GM03348 (cell line): Measurements from ENCODE around the gene ADCY1.

Experiments
- DNase-seq: peaks from one replicate; pipeline ENCODE4 v3.0.0; 2012; ENCODE audit warnings: low spot score

ADCY1 gene

GRCh38 chr7:45576249-45576929 lies 2.2 kb downstream of the ADCY1 start:
- no peak for DNase-seq

DNA sequence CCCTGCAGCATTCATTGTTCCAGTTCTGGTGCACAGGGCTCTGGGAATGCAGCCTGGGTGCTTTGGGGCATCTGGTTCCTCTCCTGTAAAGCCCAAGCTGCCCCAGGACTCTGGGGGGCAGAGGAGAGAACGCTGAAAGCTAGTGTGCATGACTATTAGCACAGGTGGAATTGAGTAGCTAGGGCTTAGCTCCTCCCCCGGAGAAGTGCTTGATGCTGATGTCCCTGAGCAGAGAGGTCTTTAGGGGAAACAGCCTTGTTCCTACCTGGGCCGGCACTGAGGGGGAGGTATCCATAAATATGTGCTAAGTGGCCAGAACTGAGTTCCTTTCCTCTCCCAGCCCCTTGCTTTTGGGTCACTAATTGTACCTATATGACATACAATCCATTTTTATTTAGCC lies 3.9 kb downstream of the ADCY1 start:
- no peak for DNase-seq

DNA sequence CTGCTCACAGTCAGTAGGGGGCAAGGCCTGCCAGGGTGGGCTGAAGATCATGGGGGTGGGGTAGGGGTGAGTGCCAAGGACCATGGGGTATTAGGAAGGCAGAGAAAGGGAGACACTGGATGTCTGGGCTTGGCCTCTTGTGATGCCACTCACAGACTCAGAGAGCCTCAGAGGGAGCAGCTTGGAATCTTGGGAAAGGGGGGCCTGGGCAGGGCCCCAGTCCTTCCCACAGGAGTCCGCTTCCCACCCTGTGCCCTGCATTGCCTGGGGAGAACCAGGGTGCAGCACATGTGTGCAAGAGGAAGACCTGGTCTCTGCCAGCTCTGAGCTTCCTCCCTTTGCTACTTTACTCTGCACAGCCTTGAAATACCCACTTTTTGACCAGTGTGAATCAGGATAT lies 4.3 kb downstream of the ADCY1 start:
- DNase-seq, result no peak

DNA sequence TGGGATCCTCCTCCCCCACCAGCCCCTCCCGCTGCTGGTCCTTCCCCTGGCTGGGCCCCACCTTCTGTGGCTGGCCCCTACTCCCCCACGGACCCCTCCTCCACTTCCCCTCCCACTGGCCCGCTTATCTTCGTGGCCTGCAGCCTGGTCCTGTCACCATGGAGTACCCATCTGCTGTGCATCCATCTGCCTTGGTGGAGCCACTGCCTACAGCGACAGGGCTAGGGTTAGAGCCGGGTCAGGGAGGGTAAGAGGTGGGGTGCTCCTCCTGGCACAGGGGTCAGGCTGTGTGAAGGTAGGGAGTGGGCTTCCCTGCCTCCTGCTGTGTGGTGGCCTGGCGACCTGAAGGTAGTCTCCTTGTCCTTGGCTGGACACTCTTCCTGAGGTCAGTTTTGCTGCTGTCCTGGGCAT lies 5.2 kb downstream of the ADCY1 start:
- no peak for DNase-seq

DNA sequence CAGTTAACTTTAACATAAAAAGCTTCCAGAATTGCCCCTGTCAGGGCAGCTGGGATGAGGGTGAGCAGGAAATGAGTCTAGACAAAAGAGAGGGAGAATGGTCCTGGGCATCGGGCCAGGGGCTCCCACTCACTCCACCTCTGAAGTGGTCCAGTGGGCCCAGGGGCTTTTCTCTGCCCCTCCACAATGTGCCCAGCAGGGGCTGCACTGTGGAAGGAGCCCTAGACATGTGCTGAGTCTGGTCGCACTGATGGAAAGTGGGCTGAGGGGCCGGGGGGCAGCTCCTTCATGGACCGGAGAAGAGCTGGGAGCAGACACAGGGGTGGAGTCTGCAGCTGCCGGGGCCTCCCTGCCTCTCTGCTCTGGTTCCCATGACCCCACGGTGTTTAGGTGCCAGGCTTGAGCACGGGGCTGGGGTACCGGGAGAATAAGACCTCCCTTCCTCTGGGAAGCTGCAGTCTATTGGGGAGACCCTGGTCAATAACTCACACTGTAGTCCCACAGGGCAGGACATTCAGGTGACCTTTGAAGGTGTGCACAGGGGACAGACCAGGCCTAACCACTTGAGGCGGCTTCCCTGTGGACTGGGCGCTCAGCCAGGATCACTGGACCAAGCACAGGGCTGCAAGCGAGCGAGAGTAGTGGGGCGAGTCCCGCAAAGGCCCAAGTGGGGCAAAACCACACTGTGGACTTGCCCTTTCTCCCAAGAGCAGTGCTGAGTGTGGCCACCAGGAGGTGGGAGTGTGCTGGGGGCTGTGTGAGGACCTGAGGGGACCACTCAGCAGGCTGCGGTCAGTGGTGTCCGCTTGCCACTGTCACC lies 6.1 kb downstream of the ADCY1 start:
- no peak for DNase-seq

GRCh38 chr7:45581271-45581780 lies 7.2 kb downstream of the ADCY1 start:
- DNase-seq, result no peak

DNA sequence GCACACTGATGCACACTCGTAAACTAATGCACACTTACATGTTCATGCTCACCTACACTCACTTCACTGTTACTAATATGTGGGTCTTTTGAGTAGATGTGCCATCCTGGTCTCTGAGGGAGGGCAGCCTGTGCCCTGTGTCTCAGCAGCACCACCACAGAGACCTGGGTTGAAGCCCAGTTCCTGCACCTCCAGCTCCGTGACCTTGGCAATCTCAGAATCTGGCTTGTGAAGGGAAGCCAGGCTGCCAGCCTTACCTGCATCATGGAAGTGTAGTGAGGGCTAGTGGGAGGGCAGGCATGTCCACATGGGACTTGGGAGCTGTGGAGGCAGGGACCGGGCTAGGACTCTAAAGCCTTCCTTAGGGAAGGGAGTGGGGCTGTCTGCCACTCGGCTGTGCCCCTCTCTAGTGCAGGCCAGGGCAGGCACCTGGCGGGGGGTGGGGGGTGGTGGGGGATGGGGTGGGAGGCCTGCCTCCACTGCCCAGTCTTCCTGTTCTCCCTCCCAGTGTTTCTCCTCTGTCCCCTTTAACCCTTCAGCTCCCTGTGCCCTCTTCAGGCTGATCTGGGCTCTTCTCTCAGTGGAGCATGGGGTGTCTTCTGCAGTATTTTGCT lies 8.1 kb downstream of the ADCY1 start:
- DNase-seq, result no peak

- no peak for DNase-seq
Observed at GRCh38 chr7:45582868-45583277, 8.7 kb downstream of the ADCY1 start.

- DNase-seq, result no peak
Observed at GRCh38 chr7:45583296-45583695, 9.1 kb downstream of the ADCY1 start.

- no peak for DNase-seq
Observed at GRCh38 chr7:45584261-45585210, 10.4 kb downstream of the ADCY1 start.

DNA sequence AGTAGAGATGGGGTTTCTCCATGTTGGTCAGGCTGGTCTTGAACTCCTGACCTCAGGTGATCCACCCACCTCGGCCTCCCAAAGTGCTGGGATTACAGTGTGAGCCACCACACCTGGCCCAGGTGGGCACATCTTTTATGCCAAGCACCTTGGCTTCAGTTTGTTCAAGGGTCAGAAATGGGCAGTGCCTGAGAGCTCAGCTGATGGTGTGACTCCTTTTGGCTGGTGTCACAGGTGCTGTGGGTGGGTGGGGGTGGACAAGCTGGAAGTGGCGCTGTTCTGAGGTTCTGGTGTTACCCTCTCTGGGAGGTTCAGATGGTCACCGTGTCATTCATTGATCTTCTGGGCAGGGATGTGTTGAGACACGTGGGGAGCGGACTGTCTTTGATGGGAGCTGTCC lies 11.5 kb downstream of the ADCY1 start:
- DNase-seq, result no peak

DNA sequence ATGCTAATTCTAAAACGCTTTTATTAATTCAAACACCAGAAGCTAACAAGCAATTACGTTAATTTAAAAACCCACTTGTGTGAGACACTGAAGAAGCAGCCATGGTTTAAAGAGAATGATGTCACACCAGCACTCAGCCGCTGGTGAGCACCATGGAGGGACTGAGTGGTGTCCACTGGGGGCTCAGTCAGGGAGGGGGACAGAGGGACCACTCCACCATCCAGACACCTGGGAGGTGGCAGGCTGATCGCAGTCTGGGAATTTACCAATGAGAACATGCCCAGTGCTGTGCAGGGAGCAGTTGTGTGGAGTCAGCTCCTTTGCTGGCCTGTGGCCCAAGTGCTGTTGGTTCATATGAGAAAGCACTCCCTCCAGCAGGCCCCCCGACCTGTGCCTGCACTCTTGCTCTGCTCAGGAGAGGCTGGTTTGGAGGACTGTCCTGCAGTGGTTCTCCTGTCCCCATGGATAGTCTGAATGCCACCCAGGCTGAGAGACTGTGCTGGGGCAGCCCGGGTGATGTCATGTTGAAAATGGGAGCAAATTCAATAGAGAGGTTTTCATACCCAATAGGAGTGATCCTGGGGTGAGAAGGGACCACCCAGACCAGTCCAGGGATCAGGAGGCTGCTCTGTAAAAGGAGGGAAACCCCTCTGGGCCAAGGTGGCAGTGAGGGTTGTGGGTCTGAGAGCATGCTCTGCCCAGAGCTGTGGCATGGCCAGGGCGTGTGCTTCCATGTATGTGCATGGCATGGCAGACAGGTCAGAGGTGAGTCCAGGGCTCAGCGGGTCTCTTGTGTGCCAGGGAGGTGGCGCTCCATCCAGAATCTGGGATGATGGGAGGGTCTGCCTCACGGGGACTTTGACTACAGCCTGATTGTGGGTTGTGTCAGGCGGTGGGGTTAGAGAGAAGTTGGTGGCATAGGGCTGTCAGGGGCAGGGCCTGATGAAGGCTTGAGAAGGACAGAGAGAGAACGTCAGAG lies 12.7 kb downstream of the ADCY1 start:
- DNase-seq, result no peak

DNA sequence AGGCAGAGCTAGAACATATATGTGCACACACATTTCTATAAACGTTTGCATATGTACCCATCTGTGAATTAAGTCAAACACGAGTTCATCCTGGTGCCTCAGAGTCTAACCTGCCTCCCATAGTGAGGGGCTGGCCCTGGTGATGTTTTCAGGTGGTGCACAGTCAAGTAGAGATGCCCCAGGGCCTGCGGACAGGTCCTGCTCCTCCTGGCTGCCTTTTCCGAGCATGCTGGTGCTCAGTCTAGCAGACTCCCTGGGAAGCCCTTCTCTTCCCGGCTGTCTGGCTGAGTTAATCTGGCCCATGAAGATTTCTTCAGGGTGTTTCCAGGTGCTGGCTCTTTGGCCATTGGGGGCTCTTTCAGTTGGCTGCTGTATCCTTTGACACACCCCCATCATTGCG lies 14.3 kb downstream of the ADCY1 start:
- DNase-seq, result no peak

DNA sequence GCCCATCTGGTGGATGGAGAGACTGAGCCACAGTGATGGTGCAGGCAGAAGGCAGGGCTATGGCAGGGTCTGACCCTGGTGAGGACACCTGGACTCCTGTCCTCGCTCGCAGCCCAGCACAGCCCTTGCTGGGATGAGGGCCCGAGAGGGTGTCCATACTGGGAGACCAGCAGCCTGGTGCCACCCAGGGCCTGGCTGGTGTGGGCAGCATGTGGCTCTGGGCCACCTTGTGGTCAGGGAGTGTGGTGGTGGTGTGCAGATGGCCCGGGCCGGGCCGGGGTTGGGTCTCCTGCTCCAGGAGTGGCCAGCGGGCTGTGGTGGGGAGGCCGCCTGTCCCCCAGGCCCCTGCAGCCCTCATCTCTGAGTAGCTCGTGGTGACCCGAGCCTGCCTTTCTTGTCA lies 14.9 kb downstream of the ADCY1 start:
- DNase-seq, result no peak

- no peak for DNase-seq
Observed at GRCh38 chr7:45589915-45590678, 15.9 kb downstream of the ADCY1 start.

DNA sequence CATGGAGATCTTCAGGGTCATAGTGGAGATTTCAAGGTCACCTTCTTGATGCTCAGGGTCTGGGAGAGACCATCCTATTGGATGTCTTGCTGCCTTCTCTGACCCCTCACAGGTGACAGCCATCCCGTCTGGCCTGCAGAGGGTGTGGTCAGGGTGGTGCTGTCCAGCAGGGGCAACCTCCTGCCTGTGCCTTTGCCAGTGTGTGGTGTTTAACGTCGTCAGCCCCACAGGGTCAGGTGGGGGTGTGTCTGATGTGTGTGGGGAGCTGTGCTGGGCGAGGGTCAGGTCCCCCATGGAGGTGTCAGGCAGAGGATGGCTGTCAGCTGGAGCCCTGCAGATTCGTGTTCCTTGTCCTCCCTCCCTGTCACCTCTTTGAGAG lies 16.5 kb downstream of the ADCY1 start:
- no peak for DNase-seq

DNA sequence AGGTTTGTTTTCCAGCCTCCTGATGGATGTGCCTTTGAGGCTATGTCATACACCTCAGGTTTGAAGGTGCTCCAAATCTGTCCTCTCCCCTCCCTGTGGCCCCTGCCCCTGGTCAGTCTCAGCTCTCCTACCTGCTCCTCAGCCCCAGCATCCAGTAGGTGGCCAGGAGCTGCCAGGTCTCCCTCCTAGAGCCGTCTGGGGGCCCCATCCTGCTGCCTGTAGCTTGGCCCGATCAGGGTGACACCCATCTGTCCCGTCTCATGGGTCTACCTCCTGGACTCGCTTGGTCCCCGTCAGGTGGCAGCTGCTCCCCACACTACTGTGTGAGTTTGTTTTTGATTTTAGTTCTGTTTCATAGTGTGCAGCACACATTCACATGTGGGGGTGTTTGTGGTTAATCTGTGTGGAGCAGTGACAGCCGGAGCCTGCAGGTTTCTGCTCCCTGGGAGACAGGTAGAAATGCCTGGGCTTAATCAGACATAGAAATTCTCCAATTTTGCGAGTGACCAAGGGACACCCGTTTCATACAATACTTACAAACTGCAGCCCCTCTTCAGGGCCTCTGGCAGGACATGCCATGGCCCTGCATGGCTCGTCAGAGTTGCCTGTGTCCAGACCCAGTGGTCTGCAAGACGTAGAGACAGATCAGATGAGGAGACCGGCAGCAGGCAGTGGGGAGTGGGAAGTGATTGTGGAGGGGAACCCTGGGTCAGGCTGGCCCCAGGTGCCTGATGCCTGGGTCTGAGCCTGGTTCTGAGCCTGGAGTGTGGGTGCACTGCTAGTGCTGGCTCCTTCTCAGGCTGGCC lies 17.1 kb downstream of the ADCY1 start:
- DNase-seq, result no peak

DNA sequence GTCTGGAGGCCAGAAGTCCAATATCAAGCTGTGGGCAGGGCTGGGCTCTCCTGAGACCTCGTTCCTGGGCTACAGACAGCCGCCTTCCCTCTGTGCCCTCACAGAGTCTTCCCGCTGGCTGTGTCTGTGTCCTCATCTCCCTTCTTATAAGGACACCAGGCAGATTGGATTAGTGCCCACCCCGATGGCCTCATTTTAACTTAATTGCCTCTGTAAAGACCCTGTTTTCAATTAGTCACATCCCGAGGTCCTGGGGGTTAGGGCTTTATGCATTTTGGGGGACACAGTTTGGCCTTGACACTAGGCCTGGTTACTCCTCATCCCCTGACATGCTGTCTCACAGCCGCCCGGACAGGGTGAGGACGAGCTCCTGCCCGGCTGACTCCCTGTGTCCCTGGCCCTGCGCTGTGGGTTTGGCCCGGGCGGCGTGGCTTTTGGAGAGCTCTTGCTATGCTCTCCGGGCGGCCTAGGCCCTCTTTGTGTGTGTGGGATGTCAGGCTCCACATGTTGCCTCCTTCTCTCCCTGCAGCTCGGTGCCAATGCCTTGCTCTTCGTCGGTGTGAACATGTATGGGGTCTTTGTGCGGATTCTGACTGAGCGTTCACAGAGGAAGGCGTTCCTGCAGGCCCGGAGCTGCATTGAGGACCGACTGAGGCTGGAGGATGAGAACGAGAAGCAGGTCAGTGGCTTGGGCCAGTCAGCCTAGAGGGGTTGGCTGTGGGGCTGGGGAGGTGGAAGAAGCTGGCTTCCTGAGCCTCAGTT lies 18.2 kb downstream of the ADCY1 start:
- no peak for DNase-seq
